Measurements from ENCODE around the gene PRKAR1A. TPM values are rescaled to one million over a fixed set of nuclear protein-coding genes. Genes with fewer than 3 reads are reported as not detected.

The PRKAR1A gene
- total RNA-seq, 1 experiment from 2014 or later, result 158 TPM

- no peak for TF ChIP-seq ZNF423 (CRISPR knock-in tag; IDR thresholded peaks at IDR 0.05)
- TF ChIP-seq ETV6 (CRISPR knock-in tag; IDR thresholded peaks at IDR 0.05), result no peak
Observed at GRCh38 chr17:68592009-68592408, 79.8 kb downstream of the PRKAR1A start (continued).

- Mint-ChIP-seq H3K9me3 (peaks cover 17% of the 10 kb centered on the region), H3K4me1 (peaks cover 20% of the 10 kb centered on the region), H3K4me3 (no peak overlapping the region; the same call in 1 of the 2 replicates), H3K27ac (no peak overlapping the region), H3K27me3 (ENCODE audit: low read depth) (no peaks in the 10 kb centered on the region; the same call in 1 of the 2 replicates), H3K36me3 (peaks cover 5% of the 10 kb centered on the region)
- ChIA-PET POLR2A (no interaction called here), CTCF (interaction anchor here (0.7 kb wide), 1 partner anchor 55 kb away, joined by 3 read pairs; no protein-coding TSS in a partner anchor)
- TF ChIP-seq SOX15 (CRISPR knock-in tag; IDR thresholded peaks at IDR 0.05), result no peak
- no peak for TF ChIP-seq FOXP4 (CRISPR knock-in tag; IDR thresholded peaks at IDR 0.05)
- TF ChIP-seq ZNF423 (CRISPR knock-in tag; IDR thresholded peaks at IDR 0.05), result no peak
- no peak for TF ChIP-seq MYBL2 (CRISPR knock-in tag; IDR thresholded peaks at IDR 0.05)
- TF ChIP-seq JAZF1 (CRISPR knock-in tag; IDR thresholded peaks at IDR 0.05), result no peak
- TF ChIP-seq RORB (CRISPR knock-in tag; IDR thresholded peaks at IDR 0.05), result no peak
- no peak for TF ChIP-seq NFYB (CRISPR knock-in tag; conservative IDR thresholded peaks at IDR 0.05; ENCODE audit: low read depth)
- TF ChIP-seq NR1H2 (CRISPR knock-in tag; IDR thresholded peaks at IDR 0.05), result no peak
- TF ChIP-seq CDX4 (CRISPR knock-in tag; IDR thresholded peaks at IDR 0.05; ENCODE audit: borderline replicate concordance), result no peak
- no peak for TF ChIP-seq USF1 (CRISPR knock-in tag; IDR thresholded peaks at IDR 0.05)
- TF ChIP-seq ATF2 (CRISPR knock-in tag; IDR thresholded peaks at IDR 0.05; ENCODE audit: borderline replicate concordance, low read depth), result no peak
- no peak for TF ChIP-seq FOXJ3 (CRISPR knock-in tag; IDR thresholded peaks at IDR 0.05; ENCODE audit: borderline replicate concordance)
- no peak for TF ChIP-seq MXD4 (CRISPR knock-in tag; IDR thresholded peaks at IDR 0.05; ENCODE audit: borderline replicate concordance)
- no peak for TF ChIP-seq GABPB1 (CRISPR knock-in tag; IDR thresholded peaks at IDR 0.05)
- no peak for TF ChIP-seq EMX1 (CRISPR knock-in tag; IDR thresholded peaks at IDR 0.05)
- no peak for TF ChIP-seq ZMAT4 (CRISPR knock-in tag; IDR thresholded peaks at IDR 0.05)
- TF ChIP-seq PRDM15 (CRISPR knock-in tag; IDR thresholded peaks at IDR 0.05), result no peak
- no peak for TF ChIP-seq JUN (CRISPR knock-in tag; IDR thresholded peaks at IDR 0.05)
- no peak for TF ChIP-seq STAT6 (CRISPR knock-in tag; conservative IDR thresholded peaks at IDR 0.05; ENCODE audit: low read depth)
- TF ChIP-seq E2F5 (CRISPR knock-in tag; IDR thresholded peaks at IDR 0.05), result no peak
- ATAC-seq (no peak), DNase-seq (ENCODE audit: low spot score) (no peak)
Observed at GRCh38 chr17:68592682-68593641, 80.7 kb downstream of the PRKAR1A start.

Data from WTC11 (cell line).